Activated gamma-delta T cell treated with Interleukin-2 at 50 U/mL for 16 hours (primary cell): ENCODE data around the gene LIPT2.

Source experiments
- DNase-seq: peaks from one replicate; pipeline ENCODE4 v3.0.0-alpha.2; 2020

The LIPT2 gene

DNA sequence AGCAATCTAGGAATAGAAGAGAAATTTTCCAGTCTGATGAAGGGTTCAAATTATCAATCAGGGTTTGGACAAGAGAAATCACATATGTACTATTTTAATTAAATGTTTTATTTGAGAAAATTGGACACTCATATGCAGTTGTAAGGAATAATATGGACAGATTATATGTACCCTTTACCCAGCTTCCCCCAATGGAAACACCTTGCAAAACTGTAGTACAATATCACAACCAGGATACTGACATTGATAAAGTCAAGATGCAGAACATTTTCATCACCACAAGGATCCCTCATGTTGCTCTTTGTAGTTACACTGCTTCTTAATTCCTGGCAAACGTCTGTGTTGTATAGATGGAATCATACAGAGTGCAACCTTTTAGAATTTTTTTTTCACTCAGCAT, 1.4 kb upstream of the LIPT2 start:
- DNase-seq, result no peak

DNA sequence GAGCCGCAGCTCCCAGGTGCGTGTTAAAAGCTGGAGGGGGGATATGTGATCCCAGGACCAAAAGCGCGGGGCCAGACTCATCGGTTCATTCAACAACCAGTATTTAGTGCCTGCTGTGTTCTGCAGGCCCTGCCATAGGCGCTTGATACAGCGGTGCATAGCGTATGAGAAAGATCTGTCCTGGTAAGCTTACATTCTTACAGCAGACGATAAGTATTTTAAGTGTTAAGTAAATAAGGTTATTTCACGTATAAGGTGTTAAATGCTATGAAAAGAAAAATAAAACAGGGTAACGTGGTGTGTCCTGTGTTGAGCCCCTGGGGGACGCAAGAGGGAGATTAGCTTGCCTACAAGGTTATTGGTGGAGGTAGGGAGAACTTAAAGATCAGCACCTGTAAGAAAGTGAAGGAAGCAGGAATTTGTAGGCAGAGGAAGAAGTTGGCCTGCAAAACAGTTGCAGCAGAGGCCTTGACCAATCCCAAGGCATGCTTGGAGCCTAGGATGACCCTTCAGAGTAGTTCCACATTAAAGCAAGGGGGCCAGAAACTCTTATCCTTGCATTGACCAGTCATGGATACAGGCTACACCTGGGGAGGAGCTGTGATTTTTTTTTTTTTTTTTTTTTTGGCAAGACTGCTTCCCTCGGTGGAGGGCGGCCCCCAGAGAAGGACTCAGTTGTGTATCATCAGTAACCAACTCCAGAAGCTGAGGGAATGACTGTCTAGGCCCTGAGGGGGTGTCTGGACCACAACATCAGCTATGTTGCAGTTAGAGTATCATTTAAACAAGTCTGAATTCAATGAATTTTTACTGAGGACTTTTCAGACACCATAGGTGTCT, 487 bp upstream of the LIPT2 start:
- DNase-seq, result no peak

DNA sequence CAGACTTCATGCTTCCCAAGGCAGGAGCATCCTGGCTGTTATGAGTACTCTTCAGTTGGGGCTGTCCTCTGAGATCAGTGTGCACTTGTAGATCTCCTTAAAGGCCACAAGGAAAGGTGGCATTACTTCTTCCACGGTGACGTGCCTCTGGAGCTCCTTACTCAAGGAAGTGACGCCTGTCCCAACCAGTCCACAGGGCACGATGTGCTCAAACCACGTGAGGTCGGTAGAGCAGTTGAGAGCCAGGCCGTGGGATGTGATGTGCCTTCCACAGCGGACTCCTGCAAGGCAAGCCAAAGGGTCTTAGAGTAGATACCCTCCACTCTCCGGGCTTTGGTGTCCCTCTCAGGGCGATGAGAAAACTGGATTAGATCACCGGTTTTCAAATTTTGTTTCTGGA, 1.4 kb downstream of the LIPT2 start:
- DNase-seq, result no peak

DNA sequence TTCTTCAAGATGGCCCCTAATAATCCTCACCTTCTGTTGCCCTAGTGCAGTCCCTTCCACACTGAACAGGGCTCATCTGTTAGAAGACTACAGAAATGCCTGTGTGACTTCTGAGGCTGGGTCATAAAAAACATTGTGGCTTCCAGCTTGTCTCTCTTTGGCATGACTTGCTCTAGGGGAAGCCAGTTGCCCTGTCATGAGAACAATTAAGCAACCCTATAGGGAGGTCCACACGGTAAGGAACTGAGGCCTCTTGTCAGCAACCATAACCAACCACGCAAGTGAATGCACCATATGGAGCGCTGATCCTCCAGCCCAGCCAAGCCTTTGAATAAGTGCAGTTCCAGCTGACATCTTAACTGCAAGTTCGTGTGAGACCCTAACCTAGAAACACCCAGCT, 2.6 kb downstream of the LIPT2 start:
- no peak for DNase-seq

DNA sequence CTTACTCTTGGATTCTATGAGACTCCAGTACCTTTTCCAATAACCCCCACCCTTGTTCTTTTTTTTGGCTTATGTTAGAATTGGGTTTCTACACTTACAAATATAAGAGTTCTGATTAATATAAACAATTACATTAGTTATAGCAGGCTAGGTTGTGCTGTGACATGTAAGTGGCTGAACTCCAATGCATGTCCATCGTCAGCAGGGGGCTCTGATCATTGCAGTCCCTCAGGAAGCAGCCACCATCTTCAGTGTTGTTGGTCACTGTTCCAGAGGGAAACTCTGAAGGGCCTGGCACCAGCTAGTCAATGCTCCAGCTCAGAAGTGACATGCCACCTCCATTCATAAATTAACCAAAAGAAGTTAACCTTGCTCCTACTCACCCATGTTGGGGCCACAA, 5.6 kb downstream of the LIPT2 start:
- no peak for DNase-seq

DNA sequence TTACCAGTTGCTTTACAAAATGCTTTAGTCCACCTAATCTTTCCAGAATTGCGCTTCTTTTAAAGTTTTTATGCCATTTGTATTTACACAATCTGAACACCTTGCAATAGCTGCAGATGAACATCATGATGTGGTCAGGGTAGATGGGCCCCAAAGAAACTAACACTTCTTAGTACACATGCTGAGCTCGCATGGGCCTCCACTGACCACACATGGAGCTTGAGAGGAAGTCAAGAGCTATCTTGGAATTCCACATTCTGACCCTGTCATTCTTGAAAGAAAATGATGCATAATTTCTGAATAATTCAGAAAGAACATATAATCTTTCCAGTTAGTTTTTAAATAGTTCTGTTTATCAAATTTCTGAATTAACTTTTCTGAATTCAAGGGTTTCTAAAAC, 7.7 kb downstream of the LIPT2 start:
- no peak for DNase-seq

DNA sequence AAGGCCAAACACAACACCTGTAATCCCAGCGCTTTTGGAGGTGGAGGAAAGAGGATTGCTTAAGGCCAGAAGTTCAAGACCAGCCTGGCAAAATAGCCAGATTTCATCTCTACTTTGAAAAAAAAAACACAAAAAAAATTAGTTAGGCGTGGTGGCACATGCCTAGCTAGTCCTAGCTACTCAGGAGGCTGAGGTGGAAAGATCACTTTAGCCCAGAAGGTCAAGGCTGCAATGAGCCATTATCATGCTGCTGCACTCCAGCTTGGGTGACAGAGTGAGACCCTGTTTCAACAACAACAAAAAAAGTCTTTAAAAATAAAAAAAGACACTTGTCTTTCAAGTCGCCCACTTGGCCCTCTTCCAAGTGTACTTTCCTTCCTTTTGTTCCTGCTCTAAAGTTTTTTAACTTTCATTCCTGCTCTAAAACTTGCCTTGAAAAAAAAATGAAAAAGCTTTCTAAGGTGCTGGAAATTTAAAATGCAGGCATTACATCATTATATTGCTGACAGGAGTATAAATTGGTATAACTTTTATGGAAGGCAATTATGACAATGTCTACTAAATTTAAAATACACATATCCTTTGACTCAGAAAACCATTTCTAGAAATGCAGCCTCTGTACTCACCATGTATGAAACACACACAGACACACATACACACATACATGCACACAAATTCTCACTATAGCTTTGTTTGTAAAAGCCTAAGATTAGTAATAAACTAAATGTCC, 12.7 kb downstream of the LIPT2 start:
- DNase-seq, result no peak

DNA sequence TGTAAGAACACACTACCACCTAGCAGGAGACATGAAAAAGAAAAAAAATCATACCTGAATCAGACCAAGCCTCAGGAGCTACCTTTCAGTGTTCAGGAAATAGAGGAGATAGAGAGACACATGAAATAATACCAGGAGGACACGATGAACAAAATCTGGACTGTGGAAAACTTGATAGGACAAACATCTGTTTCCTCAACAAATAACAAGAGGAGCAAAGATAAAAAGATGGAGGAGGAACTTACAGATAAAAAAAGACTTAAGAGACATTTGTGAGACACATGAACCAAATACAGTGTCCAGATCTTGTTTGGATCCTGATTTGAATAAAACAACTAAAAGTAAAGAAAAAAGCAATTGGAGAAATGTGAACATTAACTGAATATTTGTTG, 13.8 kb downstream of the LIPT2 start:
- DNase-seq, result no peak

DNA sequence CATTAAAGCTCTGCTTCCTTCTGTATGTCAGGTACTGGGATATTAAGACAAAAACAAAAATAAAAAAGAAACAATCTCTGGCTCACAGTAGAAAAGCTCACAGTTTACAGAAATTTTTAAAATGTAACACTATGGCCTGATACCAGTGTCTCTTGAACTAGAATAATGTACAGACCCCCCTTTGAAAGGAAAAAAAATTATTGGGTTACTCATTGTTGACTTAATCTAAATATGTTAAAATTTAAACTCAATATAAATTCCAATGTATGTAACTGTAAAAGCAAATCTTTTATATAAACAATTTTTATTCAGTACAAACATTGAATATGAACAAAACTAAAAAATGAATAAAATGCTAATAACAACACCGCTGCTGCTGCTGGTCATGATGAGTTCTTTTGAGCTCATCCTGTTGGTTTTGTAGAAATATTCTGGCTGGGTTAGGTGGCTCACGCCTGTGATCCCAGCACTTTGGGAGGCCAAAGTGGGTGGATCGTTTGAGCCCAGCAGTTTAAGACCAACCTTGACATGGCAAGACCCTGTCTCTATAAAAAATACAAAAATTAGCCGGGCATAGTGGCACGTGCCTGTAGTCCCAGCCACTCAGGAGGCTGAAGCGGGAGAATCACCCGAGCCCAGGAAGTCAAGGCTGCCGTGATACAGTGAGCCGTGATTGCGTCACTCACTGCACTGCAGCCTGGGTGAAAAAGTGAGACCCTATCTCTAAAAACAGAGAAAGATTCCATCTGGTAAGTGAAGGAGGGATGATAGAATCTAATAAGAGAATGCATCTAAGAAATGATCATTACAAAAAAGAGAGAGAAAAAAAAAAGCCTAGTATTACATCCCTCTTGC, 14.4 kb downstream of the LIPT2 start:
- DNase-seq, result no peak

DNA sequence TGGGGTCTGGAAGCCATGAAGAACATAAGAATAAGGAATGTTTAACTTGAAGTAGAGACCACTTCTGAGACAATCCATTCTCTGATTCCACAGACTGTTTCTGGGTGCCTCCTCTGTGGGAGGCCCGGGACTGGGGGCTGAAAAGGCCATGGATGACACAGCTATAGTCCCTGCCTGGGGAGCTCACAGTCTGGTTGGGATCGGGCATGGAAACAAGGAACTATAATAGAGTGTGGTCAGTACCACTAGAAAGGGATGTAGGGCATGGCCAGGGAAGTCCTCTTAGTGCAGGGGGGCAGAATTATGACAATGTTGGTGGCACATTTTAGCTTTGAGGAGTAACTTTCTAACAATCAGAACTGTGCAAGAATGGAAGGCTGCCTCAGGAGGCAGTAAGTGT, 17.0 kb downstream of the LIPT2 start:
- DNase-seq, result no peak

DNA sequence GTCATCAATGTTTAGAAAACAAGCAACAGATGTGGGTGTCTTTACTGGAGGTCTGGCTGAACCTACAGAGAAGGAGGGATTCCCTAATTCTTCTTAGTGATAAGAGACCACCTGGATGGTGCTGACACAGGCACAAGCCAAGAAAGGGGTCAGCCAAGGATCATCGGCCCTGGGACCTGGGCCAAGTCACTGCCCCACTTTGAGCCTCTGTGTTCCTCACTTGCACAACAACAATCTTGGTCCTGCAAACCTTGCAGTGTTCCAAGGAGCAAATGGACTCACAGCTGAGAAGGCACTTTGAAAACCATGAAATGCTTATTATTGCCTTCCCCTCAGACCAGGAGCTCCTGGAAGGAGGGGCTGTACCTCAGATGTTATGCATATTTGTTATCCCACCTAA, 19.2 kb downstream of the LIPT2 start:
- DNase-seq, result no peak

DNA sequence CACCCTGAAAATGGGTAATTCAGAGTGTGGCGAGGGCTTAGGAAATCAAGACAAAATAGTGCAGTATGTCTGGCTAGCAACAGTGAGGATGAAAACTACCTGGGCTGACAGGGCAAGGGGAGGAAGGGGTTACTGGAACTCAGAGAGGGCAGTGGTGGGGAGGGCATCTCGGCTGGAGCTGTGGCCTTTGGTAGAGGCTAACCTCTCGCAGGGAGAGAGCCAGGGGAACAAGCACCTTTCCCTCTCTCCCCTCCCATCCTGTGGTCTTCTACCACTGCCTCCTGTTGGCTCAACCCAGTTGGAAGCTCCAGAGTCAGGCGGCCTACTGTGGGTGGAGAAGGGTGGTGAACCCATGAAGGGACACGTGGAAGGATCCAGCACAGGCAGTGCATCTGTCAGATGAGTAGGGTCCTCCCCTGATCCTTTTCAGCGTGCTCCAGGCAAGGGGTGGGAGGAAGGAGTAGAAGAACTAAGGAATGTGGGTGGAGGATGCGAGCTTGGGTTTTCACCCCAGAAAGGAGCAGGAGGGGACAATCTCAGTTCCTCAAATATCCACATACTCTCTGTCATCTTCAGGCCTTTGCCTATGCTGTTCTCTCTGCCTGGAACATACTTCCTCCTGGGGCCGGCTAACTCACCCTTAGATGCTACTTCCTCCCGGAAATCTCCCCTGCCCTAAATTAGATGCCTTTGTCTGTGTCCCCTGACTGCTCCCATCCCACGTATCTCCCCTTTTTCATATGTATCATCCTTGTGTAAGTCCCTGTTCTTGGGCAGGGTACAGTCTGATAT, 19.9 kb downstream of the LIPT2 start:
- no peak for DNase-seq

DNA sequence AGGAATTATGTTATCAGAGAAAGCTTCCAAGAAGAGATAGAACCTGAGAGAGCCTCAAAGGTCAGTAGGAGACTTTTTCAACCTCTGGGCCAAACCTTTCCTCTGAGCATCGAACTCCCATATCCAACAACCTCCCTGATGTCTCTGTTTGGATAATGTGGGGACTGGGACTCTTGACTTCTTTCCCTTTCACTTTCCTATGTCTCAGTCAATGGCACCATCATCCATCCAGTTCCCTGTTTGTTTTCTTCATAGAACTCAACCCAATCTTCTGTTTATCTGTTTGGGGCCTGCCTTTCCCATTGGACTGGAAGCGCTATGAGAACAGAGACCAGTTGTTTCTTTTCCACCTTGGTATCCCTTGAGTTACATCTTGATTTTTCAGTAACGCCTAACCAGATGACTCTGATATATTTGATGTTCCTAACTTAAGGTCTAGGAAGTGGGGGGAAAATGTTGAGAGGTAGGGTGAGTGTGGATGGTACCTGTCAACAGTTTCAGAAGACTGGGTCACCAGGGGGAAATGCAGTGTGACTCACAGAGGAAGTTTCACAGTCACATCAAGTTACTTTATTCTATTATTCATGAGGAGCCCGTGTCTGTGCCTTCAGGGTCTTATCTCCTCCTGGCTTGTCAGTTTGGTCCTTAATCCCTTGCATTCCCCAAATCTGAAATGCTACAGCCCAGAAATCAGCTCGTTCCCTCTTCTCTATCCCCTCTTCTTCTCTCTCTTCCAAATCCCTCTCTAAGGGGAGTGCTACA, 21.7 kb downstream of the LIPT2 start:
- DNase-seq, result no peak

DNA sequence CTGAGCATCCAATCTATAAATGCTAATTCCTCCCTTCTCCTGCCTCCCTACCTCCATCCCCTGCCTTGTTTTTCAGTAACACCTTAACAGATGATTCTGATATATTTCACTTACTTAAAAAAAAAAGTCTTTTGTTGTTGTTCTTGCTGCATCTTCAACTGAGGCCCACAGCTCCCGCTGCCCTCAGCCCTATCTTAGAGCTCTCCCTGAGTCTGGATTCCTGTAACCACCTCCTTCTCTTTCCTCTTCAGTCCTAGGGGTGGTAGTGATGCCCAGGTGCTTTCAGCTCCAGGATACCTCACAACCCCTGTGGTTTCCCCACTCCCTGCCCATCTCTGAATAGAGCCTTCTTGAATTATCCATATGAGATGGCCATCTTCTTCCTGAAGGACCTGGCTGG, 22.5 kb downstream of the LIPT2 start:
- DNase-seq, result no peak

DNA sequence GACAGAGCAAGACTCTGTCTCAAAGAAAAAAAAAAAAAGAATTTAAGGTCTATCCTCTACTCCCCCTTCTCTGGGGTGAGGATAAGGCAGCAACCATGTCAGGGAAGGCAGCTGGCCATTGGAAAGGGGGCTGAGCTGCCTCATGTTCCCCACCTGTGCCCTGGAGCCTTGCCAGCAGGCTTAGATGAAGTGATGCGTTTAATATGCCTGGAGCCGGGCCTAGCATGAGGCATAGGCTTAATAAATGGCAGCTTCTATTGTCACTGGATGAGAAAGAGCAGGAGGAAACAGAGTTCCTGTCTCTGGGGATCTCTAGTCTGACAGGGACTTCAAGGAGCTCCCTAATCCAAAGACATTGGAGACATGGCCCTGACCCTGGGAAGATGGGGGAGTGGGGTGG, 23.0 kb downstream of the LIPT2 start:
- DNase-seq, result no peak

DNA sequence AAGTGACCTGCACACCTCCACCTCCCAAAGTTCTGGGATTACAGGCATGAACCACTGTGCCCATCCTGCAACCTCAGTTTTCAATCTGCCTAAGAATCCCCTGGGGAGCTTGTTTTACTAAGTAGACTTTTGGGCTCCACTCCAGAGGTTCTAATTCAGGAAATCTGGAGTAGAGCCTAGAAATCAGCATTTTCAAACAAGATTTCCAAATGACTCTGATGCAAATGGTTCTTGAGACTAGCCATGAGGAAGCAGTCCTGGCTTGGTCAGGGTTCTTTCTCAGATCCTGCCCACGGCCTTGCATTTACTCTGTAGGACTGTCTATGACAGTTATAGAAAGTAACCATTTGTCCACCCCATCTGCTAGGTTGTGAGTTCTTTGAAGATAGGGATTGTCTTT, 24.6 kb downstream of the LIPT2 start:
- no peak for DNase-seq

DNA sequence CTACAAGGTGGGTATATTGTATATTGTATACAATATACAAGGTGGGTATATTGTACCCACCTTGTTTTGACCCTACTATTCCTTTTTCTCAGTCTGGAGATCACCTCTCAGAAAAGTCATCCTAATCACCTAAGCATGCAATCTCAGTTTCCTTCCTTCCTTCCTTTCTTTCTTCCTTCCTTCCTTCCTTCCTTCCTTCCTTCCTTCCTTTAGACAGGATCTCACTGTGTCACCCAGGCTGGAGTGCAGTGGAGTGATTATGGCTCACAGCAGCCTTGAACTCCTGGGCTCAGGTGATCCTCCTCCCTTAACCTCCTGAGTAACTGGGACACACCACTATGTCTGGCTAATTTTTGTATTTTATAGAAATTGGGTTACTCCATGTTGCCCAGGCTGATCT, 25.0 kb downstream of the LIPT2 start:
- DNase-seq, result no peak

DNA sequence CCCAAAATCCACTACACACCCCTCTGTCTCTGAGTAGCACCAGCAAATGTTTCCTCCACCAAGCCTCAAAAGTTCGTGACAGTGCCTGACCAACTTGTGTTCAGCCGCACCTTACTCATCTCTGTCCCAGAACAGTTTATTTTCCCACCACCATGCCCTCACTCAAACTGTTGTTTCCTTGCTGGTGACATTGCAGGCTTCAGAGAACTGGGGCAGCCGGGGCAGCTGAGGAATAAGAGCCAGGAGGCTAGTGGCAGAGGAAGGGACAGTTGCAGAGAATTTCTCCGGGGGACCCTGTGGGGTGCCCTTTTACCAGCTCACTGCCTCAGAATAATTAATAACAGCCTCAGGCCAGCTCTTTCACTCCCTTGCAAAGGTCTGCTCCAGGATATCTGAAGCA, 25.5 kb downstream of the LIPT2 start:
- no peak for DNase-seq

DNA sequence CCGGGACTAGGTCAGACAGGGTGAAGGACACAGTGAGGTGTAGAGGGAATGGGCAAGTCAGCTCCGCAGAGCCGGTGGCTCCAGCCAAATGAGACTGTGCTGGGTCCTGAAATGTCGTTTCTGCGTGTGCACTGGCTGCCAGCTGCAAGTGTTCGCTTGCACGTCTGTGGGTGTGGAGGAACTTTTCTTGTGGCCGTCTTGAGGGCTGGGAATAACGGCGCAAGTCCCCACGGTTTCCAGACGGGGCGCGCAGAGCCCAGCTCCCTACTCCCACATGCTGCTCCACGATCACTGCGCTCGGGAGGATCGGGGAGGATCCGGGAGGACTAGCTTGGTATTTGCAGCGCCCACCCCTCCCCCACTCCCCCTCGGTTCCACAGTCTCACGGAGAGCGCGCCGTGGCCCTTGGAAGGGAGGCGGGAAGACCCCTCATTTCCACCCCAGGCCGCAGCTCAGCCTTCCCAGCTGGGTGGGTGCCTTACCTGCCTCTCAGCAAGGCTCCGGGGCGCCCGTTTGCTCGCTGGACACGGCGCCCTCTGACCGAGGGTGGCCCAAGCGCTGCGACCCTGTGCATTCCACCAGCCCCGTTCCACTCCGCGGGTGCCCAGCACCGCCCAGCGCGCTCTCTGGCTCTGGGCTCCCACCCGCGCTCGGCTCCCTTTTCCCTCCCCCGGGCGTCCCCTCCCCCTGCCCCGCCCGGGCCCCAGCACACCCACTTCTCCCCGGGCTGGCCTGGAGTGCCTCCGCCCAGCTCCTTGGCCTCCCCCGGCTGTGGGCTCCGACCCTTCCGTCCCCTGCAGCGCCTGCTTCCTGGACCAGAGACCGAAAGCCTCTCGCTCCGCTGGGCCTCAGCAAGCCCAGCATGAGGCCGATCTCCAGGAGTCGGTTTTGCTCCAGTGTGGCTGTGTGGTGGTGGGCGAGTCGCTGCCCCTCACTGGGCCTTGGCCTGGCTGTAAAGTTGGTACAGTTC, 26.3 kb downstream of the LIPT2 start, which contains the start of gene KCNE3:
KCNE3 (minus strand) TSS at position 634 of the 970 bp plus-strand sequence. CDS start 9,986 bp downstream, outside the sequence.
- DNase-seq, result no peak

DNA sequence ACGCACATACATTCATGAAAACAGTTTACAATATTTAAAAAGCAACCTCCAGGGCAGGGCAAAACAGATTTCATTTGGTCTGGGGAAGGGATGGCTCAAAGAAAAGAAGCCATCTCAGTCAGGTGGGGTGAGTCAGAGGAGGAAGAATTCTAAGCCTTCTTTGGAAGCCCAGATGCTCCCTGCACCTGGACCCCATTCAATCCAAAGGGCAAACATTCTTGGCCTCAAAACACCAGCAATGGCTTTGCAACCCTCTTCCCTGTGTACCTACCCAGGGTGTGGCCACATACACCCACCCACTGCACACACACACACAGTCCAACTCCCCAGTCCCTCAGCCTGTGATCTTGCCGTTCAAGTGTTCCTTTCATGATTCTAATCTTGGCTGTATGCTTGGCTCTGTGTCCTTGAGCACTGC, 28.2 kb downstream of the LIPT2 start:
- DNase-seq, result no peak

DNA sequence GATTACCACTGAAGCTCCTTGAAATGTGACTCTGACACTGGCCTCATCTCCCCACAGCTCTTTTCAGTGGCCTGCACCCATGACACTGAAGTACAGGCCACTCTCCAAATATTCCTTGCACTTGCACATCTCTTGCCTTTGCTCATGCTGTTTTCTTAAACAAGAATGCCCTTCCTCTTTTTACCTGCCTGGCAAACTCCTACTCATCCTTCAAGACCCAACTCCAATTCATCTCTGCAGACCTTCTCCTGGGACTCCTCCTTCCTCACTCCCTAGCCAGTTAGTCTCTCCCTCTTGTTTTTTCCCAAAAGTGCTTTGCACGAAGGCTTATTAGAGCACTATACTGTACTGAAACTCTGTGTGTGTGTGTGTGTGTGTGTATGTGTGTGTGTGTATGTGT, 28.8 kb downstream of the LIPT2 start:
- no peak for DNase-seq
